ENCODE measurements around the gene ATP1A2.

Gene ATP1A2

DNA sequence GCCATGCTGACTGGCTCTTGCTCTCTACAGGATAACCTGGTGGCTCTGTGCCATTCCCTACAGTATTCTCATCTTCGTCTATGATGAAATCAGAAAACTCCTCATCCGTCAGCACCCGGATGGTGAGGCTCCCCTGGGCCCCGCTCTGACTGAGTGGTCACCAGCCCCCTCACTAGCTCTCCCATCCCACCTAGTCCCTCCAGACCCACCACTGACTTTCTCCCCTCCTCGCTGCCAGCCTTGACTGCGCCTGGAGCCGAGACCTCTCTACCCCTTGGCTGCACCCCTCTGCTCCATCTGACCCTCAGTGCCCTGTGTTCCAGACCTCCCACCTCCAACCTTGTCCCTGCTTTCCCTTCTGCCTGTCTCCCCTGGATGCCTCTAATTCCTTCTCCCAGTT lies 70.7 kb downstream of the ATP1A2 start:
- DNase-seq = no peak

GRCh38 chr1:160186729-160187128 lies 71.2 kb downstream of the ATP1A2 start:
- no peak for DNase-seq

- no peak for DNase-seq
These were observed 71.8 kb downstream of the ATP1A2 start for GRCh38 chr1:160187407-160187806.

DNA sequence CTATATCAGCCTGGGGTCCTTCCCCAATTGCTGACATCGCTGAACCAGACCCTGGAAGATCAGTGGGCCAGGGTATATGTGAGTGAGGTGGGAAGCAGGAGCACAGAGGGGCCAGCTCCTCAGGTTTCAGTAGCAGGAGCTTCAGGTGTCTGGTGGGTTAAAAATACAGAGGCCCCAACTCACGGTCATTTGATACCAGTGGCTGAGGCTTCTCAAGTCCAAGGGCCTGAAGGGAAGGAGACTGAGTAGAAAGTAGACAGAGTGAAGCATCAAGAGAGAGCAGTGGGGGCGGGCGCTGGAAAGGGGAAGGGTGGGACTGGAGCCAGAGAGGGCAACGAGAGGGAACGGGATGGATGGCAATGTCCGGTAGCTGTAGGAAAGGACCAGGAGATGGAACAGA lies 72.8 kb downstream of the ATP1A2 start:
- no peak for DNase-seq

DNA sequence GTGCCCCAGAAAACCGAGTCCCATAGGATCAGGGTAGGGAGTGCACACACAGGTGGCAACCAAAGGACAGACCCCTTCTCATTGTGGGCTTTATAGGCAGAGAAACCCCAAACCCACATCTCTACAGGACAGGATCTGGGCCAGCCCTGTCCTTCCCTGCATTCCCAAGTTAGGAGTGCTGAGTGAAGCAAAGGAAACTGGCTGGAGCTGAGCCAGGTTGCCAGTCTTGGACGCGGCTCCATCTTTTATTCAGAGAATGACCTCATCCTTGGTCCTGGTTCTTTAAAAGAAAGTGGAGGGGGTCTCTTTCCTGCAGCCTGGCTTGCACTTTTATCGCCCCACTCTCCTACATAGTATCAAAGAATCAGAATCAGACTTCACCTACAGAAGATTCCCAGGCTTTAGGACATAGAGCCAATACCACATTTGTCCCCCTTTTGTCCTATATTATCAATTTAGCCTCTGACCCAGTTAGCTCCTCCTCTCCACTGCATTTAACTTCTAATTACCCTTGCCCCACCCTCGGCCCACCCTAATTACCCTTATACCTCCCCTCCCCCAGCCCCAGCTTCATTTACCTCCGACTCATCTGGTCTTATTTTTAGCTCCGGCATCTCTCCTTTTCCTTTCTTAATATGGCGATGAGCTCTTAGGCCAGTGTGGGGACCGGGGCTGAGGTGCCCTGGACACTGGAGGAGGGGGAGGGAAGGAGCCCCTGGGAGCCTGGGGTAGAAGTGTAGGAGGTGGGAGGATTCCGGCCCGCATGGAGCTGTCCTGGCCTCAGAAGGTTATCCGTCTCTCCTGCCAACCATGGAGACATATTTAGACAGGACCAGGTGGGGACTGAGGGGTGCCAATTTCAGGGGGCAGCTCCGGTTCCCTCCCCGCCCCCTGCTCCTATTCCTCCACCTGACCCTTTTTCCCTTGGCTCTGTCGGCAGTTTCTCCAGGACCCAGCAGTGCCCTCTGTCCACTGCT lies 74.4 kb downstream of the ATP1A2 start, which contains the start of gene CASQ1:
CASQ1 (plus strand) TSS at position 927 of the 977 bp plus-strand sequence. CDS start 177 bp downstream, outside the sequence.
- no peak for DNase-seq

GRCh38 chr1:160191756-160192155 lies 76.2 kb downstream of the ATP1A2 start:
- DNase-seq = no peak

- DNase-seq = no peak
These were observed 76.7 kb downstream of the ATP1A2 start for GRCh38 chr1:160192234-160192633.
